ENCODE results near the gene FRA10AC1. TPM values are rescaled to one million over a fixed set of nuclear protein-coding genes. Genes with fewer than 3 reads are reported as not detected.

FRA10AC1 gene
- total RNA-seq, 1 donor from 2014 or later: 17.5 TPM

DNA sequence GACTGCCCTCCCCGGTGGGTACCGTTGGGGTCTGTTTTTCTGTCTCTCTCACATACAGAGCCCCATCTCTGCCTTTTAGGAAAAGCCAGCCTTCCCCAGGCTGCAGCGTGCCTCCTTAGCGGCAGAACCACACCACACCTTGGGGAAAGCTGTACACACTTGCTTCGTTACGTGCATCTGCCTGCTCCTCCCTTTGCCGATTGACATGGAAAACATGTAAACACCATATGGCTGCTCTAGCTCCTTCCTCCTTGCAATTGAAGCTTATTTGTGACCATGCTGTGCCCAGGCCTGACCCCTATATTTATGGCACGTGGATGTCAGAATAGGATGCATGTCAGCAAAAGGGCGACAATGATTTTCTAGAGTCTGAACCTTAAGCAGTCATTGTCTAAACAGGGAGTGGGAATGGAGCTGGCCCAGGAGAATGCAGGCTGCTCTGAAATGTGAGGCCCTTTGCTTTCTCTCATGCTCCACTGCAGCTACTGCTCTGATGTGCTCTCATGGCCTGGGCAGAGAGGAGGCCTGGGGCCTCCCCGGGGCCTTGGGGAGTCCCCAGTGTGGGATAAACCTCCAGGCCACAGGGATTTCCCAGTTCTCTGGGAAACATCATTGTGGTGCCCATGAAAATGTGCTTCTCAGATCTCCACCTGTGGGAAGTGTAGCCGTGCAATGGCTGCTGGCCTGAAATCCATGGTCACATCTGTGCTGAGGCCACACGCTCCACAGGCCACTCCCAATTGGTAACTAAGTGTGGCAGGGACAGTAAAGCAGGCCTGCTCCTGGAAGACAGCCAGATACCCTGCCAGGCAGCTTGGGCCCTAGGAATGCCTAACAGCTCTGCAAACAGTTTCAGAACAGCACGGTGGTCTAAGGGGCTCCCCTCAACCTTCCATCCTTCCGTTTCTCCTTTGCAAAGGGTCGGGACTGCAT lies 71.5 kb downstream of the FRA10AC1 start:
- intact Hi-C loops (cut with micrococcal nuclease): no loop called here

DNA sequence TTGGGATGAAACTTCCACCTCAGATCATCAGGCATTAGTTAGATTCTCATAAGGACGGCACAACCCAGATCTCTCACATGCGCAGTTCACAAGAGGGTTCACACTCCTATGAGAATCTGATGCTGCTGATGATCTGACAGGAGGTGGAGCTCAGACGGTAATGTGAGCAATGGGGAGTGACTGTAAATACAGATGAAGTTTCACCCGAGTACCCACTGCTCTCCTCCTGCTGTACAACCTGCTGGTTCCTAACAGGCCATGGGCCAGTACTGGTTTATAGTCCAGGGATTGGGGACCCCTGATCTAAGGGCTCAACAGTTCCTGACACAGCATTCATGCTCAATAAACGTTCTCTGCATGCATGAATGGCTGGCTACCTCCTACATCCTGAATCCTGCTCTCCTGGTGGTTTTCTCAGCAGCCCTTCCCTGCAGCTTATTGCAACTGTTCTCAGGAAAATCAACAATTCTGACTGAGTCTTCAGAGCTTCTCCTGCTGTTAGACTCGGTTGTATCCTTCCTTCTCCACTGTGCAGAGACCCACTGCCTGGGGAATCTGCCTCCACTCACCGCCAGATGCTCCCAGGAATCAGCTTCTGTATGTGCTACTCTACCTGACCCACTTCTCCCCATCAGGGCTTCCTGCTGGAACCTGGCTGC lies 72.6 kb downstream of the FRA10AC1 start:
- intact Hi-C loops (cut with micrococcal nuclease): no loop called here

- intact Hi-C loops (cut with micrococcal nuclease): no loop called here
These were observed 73.5 kb downstream of the FRA10AC1 start for GRCh38 chr10:93628858-93629257.

GRCh38 chr10:93622942-93623341 lies 79.5 kb downstream of the FRA10AC1 start:
- intact Hi-C loops (cut with micrococcal nuclease): no loop called here

GRCh38 chr10:93620925-93621324 lies 81.5 kb downstream of the FRA10AC1 start:
- intact Hi-C loops (cut with micrococcal nuclease): no loop called here

Other genes with a start within 250 kb of the FRA10AC1 start
- 2.6 and 3.0 TPM in 2 replicates for gene MYOF, start 220.3 kb downstream of the FRA10AC1 start, total RNA-seq
- 72.5 and 73.1 TPM in 2 replicates for gene CEP55, start 206.0 kb downstream of the FRA10AC1 start, total RNA-seq
- not detected in 2 replicates for gene FFAR4, start 135.9 kb downstream of the FRA10AC1 start, total RNA-seq
- not detected in 2 replicates for gene RBP4, start 101.4 kb downstream of the FRA10AC1 start, total RNA-seq
- not detected in 2 replicates for gene PDE6C, start 90.1 kb downstream of the FRA10AC1 start, total RNA-seq
- not detected in 2 replicates for gene LGI1, start 55.3 kb upstream of the FRA10AC1 start, total RNA-seq
- 4.0 and 4.3 TPM in 2 replicates for gene SLC35G1, start 191.4 kb upstream of the FRA10AC1 start, total RNA-seq

All from T-helper 2 cell treated with Interferon-gamma antibody and Interleukin-4, amounts not matched to agents 100 ng/mL and 5 ng/mL, for 36 hours (primary cell).